GM19023 (cell line): ENCODE measurements around the gene SMYD2.

ENCODE experiments used
- ATAC-seq: cut with Tn5 transposase; IDR thresholded peaks from one replicate; pipeline ENCODE4 v1.9.1; 2021; ENCODE audit warnings: mild to moderate bottlenecking, moderate library complexity; ENCODE audit not compliant: unreplicated experiment

The SMYD2 gene

DNA sequence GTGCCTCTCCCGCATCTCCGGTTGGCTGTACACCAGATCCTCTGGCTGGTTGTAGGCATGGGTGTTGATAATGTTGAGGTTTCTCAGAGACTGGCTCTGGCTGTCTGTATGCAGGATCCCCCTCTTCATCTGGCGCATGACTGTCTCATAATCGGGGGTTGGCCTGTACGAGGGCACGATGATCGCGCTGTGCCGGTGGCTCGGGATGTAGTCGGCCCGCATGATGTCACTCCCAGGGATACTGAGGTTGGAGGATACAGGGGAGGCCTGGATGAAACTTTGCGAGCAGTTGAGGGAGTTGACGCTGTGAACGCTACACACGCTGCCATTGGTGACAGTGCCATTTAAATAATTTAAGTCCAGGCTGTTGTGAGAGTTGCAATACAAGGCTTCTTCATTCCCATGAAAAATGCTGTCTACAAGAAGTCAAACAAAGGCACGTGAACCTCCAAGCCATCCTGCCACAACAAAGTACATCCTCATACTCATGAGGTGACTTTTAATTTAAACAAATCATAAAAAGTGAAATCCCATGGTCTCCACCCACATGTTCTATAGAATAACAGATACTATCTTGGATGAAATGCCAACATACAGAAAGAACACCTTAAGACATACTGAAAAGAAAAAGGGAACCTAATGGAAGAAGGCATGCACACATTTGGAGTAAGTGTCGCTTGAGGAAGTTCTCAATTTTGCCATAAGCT lies 103.6 kb downstream of the SMYD2 start:
- ATAC-seq, result no peak

DNA sequence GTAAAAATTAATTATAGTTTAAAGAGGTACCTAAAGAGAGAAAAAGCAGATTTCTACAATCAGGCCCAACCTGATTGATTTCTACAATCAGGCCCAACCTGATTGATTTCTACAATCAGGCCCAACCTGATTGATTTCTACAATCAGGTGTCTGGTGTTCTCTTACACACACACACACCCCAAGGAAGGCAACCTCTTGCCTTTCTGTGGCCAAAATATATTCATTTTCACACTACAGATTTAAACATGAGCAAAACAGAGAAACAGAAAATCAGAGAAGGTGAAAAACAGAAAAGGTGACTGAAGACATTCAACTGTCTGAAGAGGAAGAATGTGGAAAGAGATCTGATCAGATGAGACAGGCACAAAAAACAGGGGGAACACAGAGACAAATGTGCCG lies 104.5 kb downstream of the SMYD2 start:
- no peak for ATAC-seq

DNA sequence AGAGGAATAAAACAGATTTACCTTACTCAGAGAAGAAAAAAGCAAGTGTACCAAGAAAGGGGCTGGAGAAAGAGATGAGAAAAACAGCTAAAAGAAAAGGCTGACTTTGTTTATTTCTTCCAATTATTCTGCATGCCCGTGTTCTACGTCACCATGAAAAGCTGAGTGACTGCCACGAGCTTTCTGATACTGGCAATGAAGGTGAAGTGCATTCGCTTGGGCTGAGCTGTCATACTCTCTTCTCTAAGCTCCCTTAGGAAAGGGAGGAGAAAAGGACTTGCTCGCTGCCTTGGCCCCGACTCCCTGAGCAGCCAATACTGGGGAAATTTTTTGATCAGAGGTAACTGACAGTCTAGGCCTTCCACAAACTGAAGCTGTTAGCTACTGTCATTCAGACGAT lies 105.4 kb downstream of the SMYD2 start:
- ATAC-seq, result no peak
